NOMO-1 treated with DMSO at 0.1 percent for 48 hours (cell line): Measurements from ENCODE around the gene GPX1.
"Not testable (repeated sequence)": the region's sequence is repeated elsewhere in the genome, so short reads cannot be mapped to it uniquely, and the experiment has no call there.

Source experiments
- DNase-seq: peaks from one replicate; lab custom pipeline; 2025; ENCODE audit not compliant: unreplicated experiment; lab: John Stamatoyannopoulos, UW

The GPX1 gene

GRCh38 chr3:49358217-49358883 is at the start of gene GPX1:
TSS of gene GPX1 (minus strand) at chr3:49358353. CDS start at chr3:49358278, 75 bp downstream.
- peak; percentile 93 for DNase-seq

- peak; percentile 28 for DNase-seq
Measured at GRCh38 chr3:49406571-49407565, 48.7 kb upstream of the GPX1 start.

GRCh38 chr3:49405570-49405969 is 47.4 kb upstream of the GPX1 start:
- DNase-seq = not testable (repeated sequence)

- DNase-seq = no peak
Measured at GRCh38 chr3:49403891-49404290, 45.7 kb upstream of the GPX1 start.

- DNase-seq = no peak
Measured at GRCh38 chr3:49401766-49402165, 43.6 kb upstream of the GPX1 start.

- DNase-seq = no peak
Measured at GRCh38 chr3:49399461-49399860, 41.3 kb upstream of the GPX1 start.

GRCh38 chr3:49397470-49397869 is 39.3 kb upstream of the GPX1 start:
- no peak for DNase-seq

- not testable (repeated sequence) for DNase-seq
Measured at GRCh38 chr3:49391310-49391709, 33.2 kb upstream of the GPX1 start.

- no peak for DNase-seq
Measured at GRCh38 chr3:49389297-49389696, 31.1 kb upstream of the GPX1 start.

GRCh38 chr3:49388289-49388820 is 30.2 kb upstream of the GPX1 start:
- no peak for DNase-seq

- DNase-seq = no peak
Measured at GRCh38 chr3:49387721-49388120, 29.6 kb upstream of the GPX1 start.

- DNase-seq = peak; percentile 88
Measured at GRCh38 chr3:49386056-49386756, 28.1 kb upstream of the GPX1 start.

GRCh38 chr3:49385617-49386016 is 27.5 kb upstream of the GPX1 start:
- no peak for DNase-seq

- DNase-seq = no peak
Measured at GRCh38 chr3:49383387-49383786, 25.2 kb upstream of the GPX1 start.

- no peak for DNase-seq
Measured at GRCh38 chr3:49378249-49378895, 20.2 kb upstream of the GPX1 start.

GRCh38 chr3:49377483-49377882 is 19.3 kb upstream of the GPX1 start:
- DNase-seq = no peak

GRCh38 chr3:49371946-49372345 is 13.8 kb upstream of the GPX1 start:
- no peak for DNase-seq

GRCh38 chr3:49370585-49371290 is 12.6 kb upstream of the GPX1 start:
- DNase-seq = no peak

- no peak for DNase-seq
Measured at GRCh38 chr3:49362561-49362960, 4.4 kb upstream of the GPX1 start.

- peak; percentile 16 for DNase-seq
Measured at GRCh38 chr3:49359623-49360022, 1.5 kb upstream of the GPX1 start.
